Measurements from ENCODE around the gene TSKS.

The TSKS gene

DNA sequence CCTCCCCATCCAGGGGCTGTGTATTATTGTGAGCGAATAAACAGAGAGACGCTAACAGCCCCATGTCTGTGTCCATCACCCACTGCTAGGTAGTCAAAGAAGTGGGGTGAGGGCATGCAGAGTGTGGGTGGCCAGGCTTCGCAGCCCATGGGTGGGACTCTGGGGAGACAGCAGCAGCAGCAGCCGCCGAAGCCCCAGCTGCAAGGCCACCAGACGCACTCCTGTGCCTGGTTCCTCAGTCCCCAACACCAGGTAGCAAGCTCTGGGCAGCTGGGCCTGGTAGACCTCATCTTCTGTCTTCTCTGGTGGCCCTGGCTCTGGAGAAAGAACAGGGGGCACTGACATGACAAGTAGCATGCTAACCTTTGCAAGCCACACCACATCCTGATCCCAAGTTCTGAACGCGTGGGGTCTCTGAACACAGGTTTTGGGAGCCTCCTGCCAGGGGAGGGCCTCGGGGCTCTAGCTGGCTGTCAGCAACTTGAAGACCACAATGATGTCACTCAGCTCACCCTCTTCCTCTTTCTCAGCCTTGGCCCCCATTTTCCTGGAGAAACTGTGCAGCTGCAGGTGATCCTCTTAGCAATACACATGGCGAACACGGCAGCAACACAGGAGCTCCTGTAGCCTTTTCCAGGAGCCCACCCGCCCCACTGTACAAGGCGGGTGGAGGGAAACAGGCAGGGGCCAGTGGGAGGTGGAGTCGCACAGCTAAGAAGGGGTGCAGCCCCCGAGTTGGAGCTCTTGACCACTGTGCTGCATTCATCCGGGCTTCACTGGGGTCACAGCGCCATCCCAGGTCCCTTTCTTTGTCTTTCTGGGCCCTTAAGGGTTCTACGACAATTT, 44.2 kb upstream of the TSKS start (continued):
- no peak for TF ChIP-seq ZNF239 (tag by site-specific recombination; IDR thresholded peaks at IDR 0.05)
- no peak for TF ChIP-seq OSR2 (tag by site-specific recombination; IDR thresholded peaks at IDR 0.05)

DNA sequence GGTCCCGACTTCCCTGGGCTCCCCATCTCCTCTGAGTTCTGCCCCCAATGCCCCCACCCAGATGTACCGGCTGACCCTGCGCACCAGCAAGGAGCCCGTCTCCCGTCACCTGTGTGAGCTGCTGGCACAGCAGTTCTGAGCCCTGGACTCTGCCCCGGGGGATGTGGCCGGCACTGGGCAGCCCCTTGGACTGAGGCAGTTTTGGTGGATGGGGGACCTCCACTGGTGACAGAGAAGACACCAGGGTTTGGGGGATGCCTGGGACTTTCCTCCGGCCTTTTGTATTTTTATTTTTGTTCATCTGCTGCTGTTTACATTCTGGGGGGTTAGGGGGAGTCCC, 43.5 kb upstream of the TSKS start:
- ChIA-PET POLR2A (no interaction called here), CTCF (interaction anchor here (0.7 kb wide), 1 partner anchor 41 kb away, joined by 3 read pairs; no protein-coding TSS in a partner anchor)
- Histone ChIP-seq H3K4me3 (ENCODE audit: low read depth, low read length) (no peak overlapping the region), H3K4me1 (ENCODE audit: control insufficient read depth, insufficient read depth, low read length) (no peaks in the 10 kb centered on the region; the same call in 1 of the 2 replicates), H3K36me3 (ENCODE audit: control insufficient read depth in 2 of 2, insufficient read depth in 1 of 2, low read length in 2 of 2) (peaks cover 15 to 54% of the 10 kb centered on the region in 2 experiments; a peak in 2 of 3 replicates), H3K27ac (ENCODE audit: extremely low read depth, low read depth, low read length) (no peak overlapping the region), H3K9me3 (ENCODE audit: control insufficient read depth, insufficient read depth, low read depth, low read length) (no peaks in the 10 kb centered on the region)
- no peak for TF ChIP-seq ZNF302 (tag by site-specific recombination; IDR thresholded peaks at IDR 0.05; ENCODE audit: low read depth)
- TF ChIP-seq ZNF664 (tag by site-specific recombination; IDR thresholded peaks at IDR 0.05): no peak
- no peak for TF ChIP-seq ZNF426 (tag by site-specific recombination; IDR thresholded peaks at IDR 0.05)
- no peak for TF ChIP-seq RBAK (tag by site-specific recombination; IDR thresholded peaks at IDR 0.05)
- TF ChIP-seq, protein P1, sequence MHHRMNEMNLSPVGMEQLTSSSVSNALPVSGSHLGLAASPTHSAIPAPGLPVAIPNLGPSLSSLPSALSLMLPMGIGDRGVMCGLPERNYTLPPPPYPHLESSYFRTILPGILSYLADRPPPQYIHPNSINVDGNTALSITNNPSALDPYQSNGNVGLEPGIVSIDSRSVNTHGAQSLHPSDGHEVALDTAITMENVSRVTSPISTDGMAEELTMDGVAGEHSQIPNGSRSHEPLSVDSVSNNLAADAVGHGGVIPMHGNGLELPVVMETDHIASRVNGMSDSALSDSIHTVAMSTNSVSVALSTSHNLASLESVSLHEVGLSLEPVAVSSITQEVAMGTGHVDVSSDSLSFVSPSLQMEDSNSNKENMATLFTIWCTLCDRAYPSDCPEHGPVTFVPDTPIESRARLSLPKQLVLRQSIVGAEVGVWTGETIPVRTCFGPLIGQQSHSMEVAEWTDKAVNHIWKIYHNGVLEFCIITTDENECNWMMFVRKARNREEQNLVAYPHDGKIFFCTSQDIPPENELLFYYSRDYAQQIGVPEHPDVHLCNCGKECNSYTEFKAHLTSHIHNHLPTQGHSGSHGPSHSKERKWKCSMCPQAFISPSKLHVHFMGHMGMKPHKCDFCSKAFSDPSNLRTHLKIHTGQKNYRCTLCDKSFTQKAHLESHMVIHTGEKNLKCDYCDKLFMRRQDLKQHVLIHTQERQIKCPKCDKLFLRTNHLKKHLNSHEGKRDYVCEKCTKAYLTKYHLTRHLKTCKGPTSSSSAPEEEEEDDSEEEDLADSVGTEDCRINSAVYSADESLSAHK (tag by site-specific recombination; IDR thresholded peaks at IDR 0.05): no peak
- TF ChIP-seq, protein P2, sequence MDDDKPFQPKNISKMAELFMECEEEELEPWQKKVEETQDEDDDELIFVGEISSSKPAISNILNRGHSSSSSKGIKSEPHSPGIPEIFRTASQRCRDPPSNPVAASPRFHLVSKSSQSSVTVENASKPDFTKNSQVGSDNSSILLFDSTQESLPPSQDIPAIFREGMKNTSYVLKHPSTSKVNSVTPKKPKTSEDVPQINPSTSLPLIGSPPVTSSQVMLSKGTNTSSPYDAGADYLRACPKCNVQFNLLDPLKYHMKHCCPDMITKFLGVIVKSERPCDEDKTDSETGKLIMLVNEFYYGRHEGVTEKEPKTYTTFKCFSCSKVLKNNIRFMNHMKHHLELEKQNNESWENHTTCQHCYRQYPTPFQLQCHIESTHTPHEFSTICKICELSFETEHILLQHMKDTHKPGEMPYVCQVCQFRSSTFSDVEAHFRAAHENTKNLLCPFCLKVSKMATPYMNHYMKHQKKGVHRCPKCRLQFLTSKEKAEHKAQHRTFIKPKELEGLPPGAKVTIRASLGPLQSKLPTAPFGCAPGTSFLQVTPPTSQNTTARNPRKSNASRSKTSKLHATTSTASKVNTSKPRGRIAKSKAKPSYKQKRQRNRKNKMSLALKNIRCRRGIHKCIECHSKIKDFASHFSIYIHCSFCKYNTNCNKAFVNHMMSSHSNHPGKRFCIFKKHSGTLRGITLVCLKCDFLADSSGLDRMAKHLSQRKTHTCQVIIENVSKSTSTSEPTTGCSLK (tag by site-specific recombination; IDR thresholded peaks at IDR 0.05): no peak
- TF ChIP-seq ZNF239 (tag by site-specific recombination; IDR thresholded peaks at IDR 0.05): no peak
- no peak for TF ChIP-seq ZNF114 (tag by site-specific recombination; IDR thresholded peaks at IDR 0.05)
- no peak for TF ChIP-seq ZNF16 (tag by site-specific recombination; IDR thresholded peaks at IDR 0.05; ENCODE audit: low read depth)
- no peak for TF ChIP-seq ZNF433 (tag by site-specific recombination; IDR thresholded peaks at IDR 0.05; ENCODE audit: low read depth)
- TF ChIP-seq ZBTB20 (tag by site-specific recombination; IDR thresholded peaks at IDR 0.05): no peak
- no peak for TF ChIP-seq ZNF311 (tag by site-specific recombination; IDR thresholded peaks at IDR 0.05; ENCODE audit: borderline replicate concordance)
- TF ChIP-seq ZNF23 (tag by site-specific recombination; IDR thresholded peaks at IDR 0.05; ENCODE audit: borderline replicate concordance): no peak
- TF ChIP-seq ZNF146 (tag by site-specific recombination; IDR thresholded peaks at IDR 0.05): no peak
- no peak for TF ChIP-seq ZNF747 (tag by site-specific recombination; IDR thresholded peaks at IDR 0.05)
- no peak for TF ChIP-seq ZNF324 (tag by site-specific recombination; IDR thresholded peaks at IDR 0.05)
- TF ChIP-seq ZNF223 (tag by site-specific recombination; IDR thresholded peaks at IDR 0.05): no peak
